ENCODE data around the gene LINC01488.

Gene LINC01488

GRCh38 chr11:69525516-69526452 is 44.3 kb downstream of the LINC01488 start:
- no peak for DNase-seq (ENCODE audit: extremely low read depth in 1 of 2, low read depth in 1 of 2)

- DNase-seq (ENCODE audit: extremely low read depth in 1 of 2, low read depth in 1 of 2) = no peak
These were observed 45.0 kb downstream of the LINC01488 start for GRCh38 chr11:69526453-69526810.

- DNase-seq (ENCODE audit: extremely low read depth in 1 of 2, low read depth in 1 of 2) = no peak
These were observed 47.5 kb downstream of the LINC01488 start for GRCh38 chr11:69529001-69529400.

- no peak for DNase-seq (ENCODE audit: extremely low read depth in 1 of 2, low read depth in 1 of 2)
These were observed 49.0 kb downstream of the LINC01488 start for GRCh38 chr11:69530278-69531070.

GRCh38 chr11:69531071-69531716 is 49.7 kb downstream of the LINC01488 start:
- DNase-seq (ENCODE audit: extremely low read depth in 1 of 2, low read depth in 1 of 2) = no peak

- no peak for DNase-seq (ENCODE audit: extremely low read depth in 1 of 2, low read depth in 1 of 2)
These were observed 50.2 kb downstream of the LINC01488 start for GRCh38 chr11:69531717-69532088.

- DNase-seq (ENCODE audit: extremely low read depth in 1 of 2, low read depth in 1 of 2) = no peak
These were observed 52.1 kb downstream of the LINC01488 start for GRCh38 chr11:69533296-69534165.

GRCh38 chr11:69534166-69534530 is 52.7 kb downstream of the LINC01488 start:
- no peak for DNase-seq (ENCODE audit: extremely low read depth in 1 of 2, low read depth in 1 of 2)

- no peak for DNase-seq (ENCODE audit: extremely low read depth in 1 of 2, low read depth in 1 of 2)
These were observed 54.4 kb downstream of the LINC01488 start for GRCh38 chr11:69535908-69536307.

GRCh38 chr11:69536406-69536805 is 54.9 kb downstream of the LINC01488 start:
- no peak for DNase-seq (ENCODE audit: extremely low read depth in 1 of 2, low read depth in 1 of 2)

GRCh38 chr11:69537126-69537525 is 55.7 kb downstream of the LINC01488 start:
- DNase-seq (ENCODE audit: extremely low read depth in 1 of 2, low read depth in 1 of 2) = no peak

- DNase-seq (ENCODE audit: extremely low read depth in 1 of 2, low read depth in 1 of 2) = no peak
These were observed 56.6 kb downstream of the LINC01488 start for GRCh38 chr11:69537855-69538640.

GRCh38 chr11:69538854-69539253 is 57.4 kb downstream of the LINC01488 start:
- DNase-seq (ENCODE audit: extremely low read depth in 1 of 2, low read depth in 1 of 2) = no peak

- no peak for DNase-seq (ENCODE audit: extremely low read depth in 1 of 2, low read depth in 1 of 2)
These were observed 58.1 kb downstream of the LINC01488 start for GRCh38 chr11:69539416-69540117.

- DNase-seq (ENCODE audit: extremely low read depth in 1 of 2, low read depth in 1 of 2) = no peak
These were observed 58.9 kb downstream of the LINC01488 start for GRCh38 chr11:69540118-69541000.

GRCh38 chr11:69541001-69541285 is 59.5 kb downstream of the LINC01488 start:
- DNase-seq (ENCODE audit: extremely low read depth in 1 of 2, low read depth in 1 of 2) = no peak

GRCh38 chr11:69541501-69542313 is 60.2 kb downstream of the LINC01488 start:
- DNase-seq (ENCODE audit: extremely low read depth in 1 of 2, low read depth in 1 of 2) = no peak

All from activated CD8-positive, alpha-beta memory T cell treated with anti-CD3 and anti-CD28 coated beads for 1 hour (primary cell).